GM12891 (cell line): ENCODE results near the gene SPOP.

Experiments
- PAX5 ChIP-seq: IDR thresholded peaks from 2 replicates; pipeline ENCODE4 v1.6.1; 2011; ENCODE audit warnings: low read length, moderate library complexity, mild to moderate bottlenecking; ENCODE audit not compliant: insufficient read depth, severe bottlenecking
- POLR2A ChIP-seq: IDR thresholded peaks from 2 replicates; pipeline ENCODE4 v1.6.1; 2011; ENCODE audit warnings: low read depth, low read length, control low read depth
- POLR2AphosphoS5 ChIP-seq: IDR thresholded peaks from 2 replicates; pipeline ENCODE4 v1.6.1; 2011; ENCODE audit warnings: low read depth, low read length, control low read depth
- POU2F2 ChIP-seq: IDR thresholded peaks from 2 replicates; pipeline ENCODE4 v1.6.1; 2011; ENCODE audit warnings: low read depth, mild to moderate bottlenecking, control low read depth, low read length, moderate library complexity
- SPI1 ChIP-seq: IDR thresholded peaks from 2 replicates; pipeline ENCODE4 v1.6.1; 2011; ENCODE audit warnings: low read depth, low read length, control low read depth
- TAF1 ChIP-seq: IDR thresholded peaks from 2 replicates; pipeline ENCODE4 v1.6.1; 2011; ENCODE audit warnings: low read depth, low read length, control low read depth

- TF ChIP-seq TAF1 (no peak), POLR2A (no peak), POLR2AphosphoS5 (no peak), SPI1 (no peak), PAX5 (no peak), POU2F2 (no peak)
These were observed 3.4 kb downstream of the SPOP start for GRCh38 chr17:49674507-49674906.
